ENCODE results near the gene NRCAM. TPM values are rescaled to one million over a fixed set of nuclear protein-coding genes. Genes with fewer than 3 reads are reported as not detected.

Gene NRCAM
- total RNA-seq, 1 donor from 2014 or later, result 9.5 TPM

DNA sequence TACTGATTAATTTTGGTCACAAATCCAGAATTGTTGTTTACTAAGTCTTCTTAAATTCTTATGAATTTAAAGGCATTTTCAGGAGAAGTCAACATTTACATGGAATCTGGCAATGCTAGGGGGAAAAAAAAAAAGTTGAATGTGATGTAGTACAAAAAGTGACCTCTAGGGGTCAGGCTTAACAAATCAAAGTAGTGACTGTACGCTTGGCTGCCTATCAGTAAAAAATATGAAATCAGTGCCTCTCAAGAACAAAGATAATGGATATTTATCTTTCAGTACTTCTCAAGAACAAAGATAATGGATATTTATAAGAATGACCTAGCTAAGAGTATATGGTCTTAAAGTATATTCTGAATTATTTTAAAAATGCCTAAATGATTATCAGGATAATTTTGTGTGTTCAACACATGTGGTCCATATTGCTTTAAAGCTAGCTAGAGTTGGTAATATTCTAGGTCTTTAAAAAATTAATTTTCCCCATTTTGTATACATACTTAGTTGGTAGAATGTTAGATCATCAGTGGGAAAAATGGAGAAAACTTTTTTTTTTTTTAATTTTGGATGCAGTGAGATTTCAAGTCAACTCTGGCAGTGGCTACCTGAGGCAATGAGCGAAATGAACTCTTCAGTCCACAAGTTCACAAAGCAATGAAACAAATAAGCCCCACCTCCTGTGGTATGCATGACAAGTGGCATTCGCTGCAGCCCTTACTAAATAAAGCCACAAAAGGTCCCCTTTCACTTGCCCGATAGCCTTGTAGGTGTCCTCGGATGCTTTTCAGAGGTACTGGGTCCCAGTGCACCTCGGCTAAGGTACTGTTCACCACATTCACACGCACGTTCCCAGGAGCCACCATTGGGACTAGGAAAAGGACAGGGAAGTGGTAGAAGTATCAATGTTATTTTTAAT, 274.9 kb downstream of the NRCAM start:
- Mint-ChIP-seq H3K9me3 (ENCODE audit: low read depth) (no peaks in the 10 kb centered on the region), H3K27me3 (ENCODE audit: low read depth) (peaks cover 6% of the 10 kb centered on the region), H3K4me3 (ENCODE audit: unreplicated experiment) (no peak overlapping the region), H3K27ac (ENCODE audit: unreplicated experiment) (no peak overlapping the region), H3K36me3 (ENCODE audit: low read depth) (peaks cover 7% of the 10 kb centered on the region), H3K4me1 (ENCODE audit: low read depth) (no peaks in the 10 kb centered on the region)
- TF ChIP-seq CTCF (IDR thresholded peaks at IDR 0.05), result peak; percentile 91
- no peak for DNase-seq (ENCODE audit: low spot score)

DNA sequence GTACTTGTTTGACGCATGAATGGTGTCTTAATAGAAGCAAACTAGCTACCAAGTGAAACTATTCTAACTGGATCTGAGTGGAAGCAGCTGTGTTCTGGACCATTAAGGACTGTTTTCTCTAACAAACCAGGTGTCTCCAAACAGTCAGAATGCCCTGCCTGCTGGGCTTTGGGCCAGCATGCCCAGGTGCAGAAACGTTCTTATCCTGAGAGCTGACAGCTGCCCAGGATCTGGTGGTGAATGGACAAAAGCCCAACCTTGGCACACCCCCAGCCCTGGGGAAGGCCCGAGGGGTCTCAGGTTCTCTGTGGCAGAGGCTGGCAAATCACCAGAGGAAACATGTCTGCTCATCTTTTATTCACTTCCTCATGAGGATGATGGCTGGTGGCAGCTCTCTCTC, 277.8 kb downstream of the NRCAM start:
- H3K4me3 Mint-ChIP-seq (ENCODE audit: unreplicated experiment), result no peak overlapping the region

DNA sequence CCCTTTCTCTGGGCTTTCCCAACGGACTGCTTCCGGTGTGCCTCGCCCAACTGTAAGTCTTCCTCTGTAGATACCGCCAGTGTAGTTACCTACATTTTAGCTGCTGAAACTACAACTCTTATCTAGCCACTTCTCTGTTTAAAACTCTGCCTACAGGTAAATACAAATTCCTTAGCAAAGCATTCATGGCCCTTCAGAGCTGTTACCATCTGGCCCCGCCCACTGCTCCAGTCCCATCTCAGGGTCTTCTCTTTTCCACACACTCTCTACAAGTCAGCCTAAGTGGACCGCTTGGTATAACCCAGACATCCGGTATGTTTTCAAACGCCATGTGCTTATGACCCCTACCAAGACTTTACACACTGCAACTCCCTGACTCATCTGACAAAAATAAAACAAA, 285.1 kb downstream of the NRCAM start:
- DNase-seq (ENCODE audit: low spot score), result no peak
- H3K36me3 Mint-ChIP-seq (ENCODE audit: low read depth), result peaks cover 4% of the 10 kb centered on the region
- no peak for TF ChIP-seq CTCF (IDR thresholded peaks at IDR 0.05)
- peaks cover 6% of the 10 kb centered on the region for H3K4me1 Mint-ChIP-seq (ENCODE audit: low read depth)
- H3K27me3 Mint-ChIP-seq (ENCODE audit: low read depth), result no peaks in the 10 kb centered on the region
- H3K4me3 Mint-ChIP-seq (ENCODE audit: unreplicated experiment), result no peak overlapping the region
- no peaks in the 10 kb centered on the region for H3K9me3 Mint-ChIP-seq (ENCODE audit: low read depth)
- H3K27ac Mint-ChIP-seq (ENCODE audit: unreplicated experiment), result no peak overlapping the region

More for the DNA sequence above, 277.8 kb downstream of the NRCAM start:
- TF ChIP-seq CTCF (IDR thresholded peaks at IDR 0.05), result no peak
- H3K27ac Mint-ChIP-seq (ENCODE audit: unreplicated experiment), result no peak overlapping the region
- H3K27me3 Mint-ChIP-seq (ENCODE audit: low read depth), result peaks cover 6% of the 10 kb centered on the region
- no peaks in the 10 kb centered on the region for H3K9me3 Mint-ChIP-seq (ENCODE audit: low read depth)
- peaks cover 7% of the 10 kb centered on the region for H3K36me3 Mint-ChIP-seq (ENCODE audit: low read depth)
- DNase-seq (ENCODE audit: low spot score), result no peak
- no peaks in the 10 kb centered on the region for H3K4me1 Mint-ChIP-seq (ENCODE audit: low read depth)

DNA sequence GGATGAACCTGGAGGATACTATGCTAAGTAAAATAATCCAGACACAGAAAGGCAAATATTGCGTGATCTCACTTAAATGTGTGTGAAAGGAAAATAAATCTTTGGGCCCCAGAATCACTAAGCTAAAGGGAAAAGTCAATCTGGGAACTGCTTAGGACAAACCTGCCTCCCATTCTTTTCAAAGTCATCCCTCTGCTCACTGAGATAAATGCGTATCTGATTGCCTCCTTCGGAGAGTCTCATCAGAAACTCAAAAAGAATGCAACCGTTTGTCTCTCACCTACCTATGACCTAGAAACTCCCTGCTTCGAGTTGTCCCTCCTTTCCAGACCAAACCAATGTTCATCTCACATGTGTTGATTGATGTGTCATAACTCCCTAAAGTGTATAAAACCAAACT, 286.0 kb downstream of the NRCAM start:
- H3K36me3 Mint-ChIP-seq (ENCODE audit: low read depth), result peaks cover 4% of the 10 kb centered on the region
- no peak overlapping the region for H3K27ac Mint-ChIP-seq (ENCODE audit: unreplicated experiment)
- TF ChIP-seq CTCF (IDR thresholded peaks at IDR 0.05), result no peak
- no peaks in the 10 kb centered on the region for H3K27me3 Mint-ChIP-seq (ENCODE audit: low read depth)
- H3K4me1 Mint-ChIP-seq (ENCODE audit: low read depth), result peaks cover 6% of the 10 kb centered on the region
- no peak overlapping the region for H3K4me3 Mint-ChIP-seq (ENCODE audit: unreplicated experiment)
- H3K9me3 Mint-ChIP-seq (ENCODE audit: low read depth), result no peaks in the 10 kb centered on the region
- DNase-seq (ENCODE audit: low spot score), result no peak

DNA sequence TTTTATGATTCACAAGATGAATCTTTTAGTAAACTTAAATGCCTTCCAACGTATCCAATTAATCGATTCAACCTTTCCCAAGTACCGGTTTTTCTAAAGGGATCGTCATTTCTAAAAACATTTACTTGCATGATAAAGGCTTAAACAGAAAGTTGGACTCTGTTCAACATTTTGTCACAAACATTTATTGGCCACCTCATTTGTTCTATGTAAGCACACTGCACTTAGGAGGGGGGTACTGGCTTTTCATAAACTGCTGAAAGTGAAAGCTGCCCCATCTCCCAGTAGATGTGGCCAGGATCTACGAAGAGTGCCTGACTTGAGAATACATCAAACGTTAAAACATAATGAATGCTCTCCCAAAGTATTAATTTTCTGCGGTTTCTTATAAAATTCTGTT, 288.8 kb downstream of the NRCAM start:
- Mint-ChIP-seq H3K4me1 (ENCODE audit: low read depth) (peaks cover 6% of the 10 kb centered on the region), H3K27me3 (ENCODE audit: low read depth) (no peaks in the 10 kb centered on the region), H3K36me3 (ENCODE audit: low read depth) (peaks cover 4% of the 10 kb centered on the region), H3K4me3 (ENCODE audit: unreplicated experiment) (no peak overlapping the region), H3K9me3 (ENCODE audit: low read depth) (no peaks in the 10 kb centered on the region), H3K27ac (ENCODE audit: unreplicated experiment) (no peak overlapping the region)
- no peak for TF ChIP-seq CTCF (IDR thresholded peaks at IDR 0.05)
- DNase-seq (ENCODE audit: low spot score), result no peak
